RKO (cell line): ENCODE measurements around the gene PRKAB1.

Experiments used
- DNase-seq: peaks from one replicate; pipeline ENCODE4 v3.0.0-alpha.2; 2016; ENCODE audit warnings: low spot score

PRKAB1 gene

GRCh38 chr12:119664642-119665041, 3.3 kb upstream of the PRKAB1 start:
- DNase-seq: no peak

GRCh38 chr12:119665164-119665929, 2.6 kb upstream of the PRKAB1 start:
- no peak for DNase-seq

GRCh38 chr12:119666226-119666795, 1.6 kb upstream of the PRKAB1 start:
- no peak for DNase-seq

GRCh38 chr12:119666900-119667576, 895 bp upstream of the PRKAB1 start:
- DNase-seq: no peak

- no peak for DNase-seq
Observed at GRCh38 chr12:119668324-119668841, 450 bp downstream of the PRKAB1 start.

- DNase-seq: no peak
Observed at GRCh38 chr12:119669744-119670472, 2.0 kb downstream of the PRKAB1 start.

GRCh38 chr12:119671070-119671469, 3.1 kb downstream of the PRKAB1 start:
- DNase-seq: no peak

- no peak for DNase-seq
Observed at GRCh38 chr12:119672194-119672593, 4.3 kb downstream of the PRKAB1 start.

GRCh38 chr12:119673634-119674033, 5.7 kb downstream of the PRKAB1 start:
- no peak for DNase-seq

GRCh38 chr12:119674560-119674959, 6.6 kb downstream of the PRKAB1 start:
- no peak for DNase-seq

GRCh38 chr12:119676022-119676421, 8.1 kb downstream of the PRKAB1 start:
- DNase-seq: no peak

- DNase-seq: no peak
Observed at GRCh38 chr12:119676573-119676972, 8.6 kb downstream of the PRKAB1 start.

GRCh38 chr12:119678459-119678858, 10.5 kb downstream of the PRKAB1 start:
- no peak for DNase-seq

- DNase-seq: no peak
Observed at GRCh38 chr12:119679081-119679480, 11.1 kb downstream of the PRKAB1 start.

GRCh38 chr12:119679490-119679889, 11.6 kb downstream of the PRKAB1 start:
- DNase-seq: no peak

- DNase-seq: no peak
Observed at GRCh38 chr12:119681111-119681510, 13.2 kb downstream of the PRKAB1 start.

GRCh38 chr12:119681728-119682638, 14.1 kb downstream of the PRKAB1 start:
- no peak for DNase-seq

GRCh38 chr12:119682639-119683252, 14.8 kb downstream of the PRKAB1 start:
- DNase-seq: no peak

- no peak for DNase-seq
Observed at GRCh38 chr12:119683413-119683812, 15.5 kb downstream of the PRKAB1 start.

- DNase-seq: no peak
Observed at GRCh38 chr12:119683816-119684215, 15.9 kb downstream of the PRKAB1 start.
